DND-41 (cell line): Measurements from ENCODE around the gene CPXM1.

Experiments
- CTCF ChIP-seq: IDR thresholded peaks from 2 replicates; pipeline ENCODE4 v1.5.1; 2012; ENCODE audit warnings: borderline replicate concordance, low read length, moderate library complexity, mild to moderate bottlenecking; ENCODE audit not compliant: poor library complexity, severe bottlenecking; ENCODE audit errors: extremely low read depth
- EZH2 ChIP-seq: IDR thresholded peaks from 3 replicates; pipeline ENCODE4 v1.6.1; 2012; ENCODE audit warnings: borderline replicate concordance, low read depth, mild to moderate bottlenecking, moderate library complexity, low read length, inconsistent platforms; ENCODE audit not compliant: severe bottlenecking

GRCh38 chr20:2745060-2745910, 55.1 kb downstream of the CPXM1 start:
- TF ChIP-seq CTCF: no peak
- no peak for TF ChIP-seq EZH2
